HG03378 (cell line): ENCODE measurements around the gene AGBL1.

ENCODE experiments used
- ATAC-seq: cut with Tn5 transposase; IDR thresholded peaks from one replicate; pipeline ENCODE4 v1.9.1; 2021; ENCODE audit warnings: mild to moderate bottlenecking, moderate library complexity; ENCODE audit not compliant: unreplicated experiment

The AGBL1 gene

DNA sequence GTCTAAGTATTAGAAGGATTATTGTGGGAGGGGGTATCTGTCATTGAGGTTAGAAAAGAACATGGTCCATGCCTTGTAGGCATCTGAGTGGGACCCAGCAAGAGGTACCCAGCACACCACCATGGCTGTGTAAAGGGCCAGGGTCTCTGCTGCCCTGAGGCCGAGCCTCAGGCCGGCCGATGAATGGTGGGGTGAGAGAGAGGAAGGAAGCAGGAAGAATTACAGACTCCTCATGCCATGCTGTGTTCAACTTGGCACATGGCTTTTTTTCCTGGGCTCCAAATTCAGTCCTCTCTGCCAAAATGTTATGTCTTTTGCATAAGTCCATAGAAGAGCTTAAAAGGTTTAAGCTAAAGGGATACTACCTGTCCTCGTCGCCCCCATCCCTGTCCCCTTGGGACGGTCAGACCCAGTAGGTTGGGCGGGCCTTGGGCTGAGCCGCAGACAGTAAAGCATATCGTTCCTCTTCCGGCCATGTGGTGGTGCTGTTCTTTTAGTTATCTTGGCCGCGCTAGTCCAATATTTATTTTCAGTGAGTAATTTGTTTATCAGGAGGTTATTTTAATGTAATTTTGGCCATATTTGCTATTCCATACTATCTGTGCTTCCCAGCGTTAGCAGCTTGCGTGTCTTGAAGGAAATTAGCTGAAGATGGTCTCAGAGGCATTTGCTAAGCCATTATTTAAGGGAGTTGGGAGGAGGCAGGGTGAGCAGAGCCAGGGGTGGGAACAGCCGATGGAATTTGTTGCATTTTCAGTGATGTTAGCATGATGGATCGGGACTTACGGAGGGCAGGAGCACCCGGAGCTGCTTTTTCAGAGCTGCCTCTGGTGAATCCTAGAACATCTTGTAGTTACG is 152.4 kb downstream of the AGBL1 start:
- peak; percentile 54 for ATAC-seq

DNA sequence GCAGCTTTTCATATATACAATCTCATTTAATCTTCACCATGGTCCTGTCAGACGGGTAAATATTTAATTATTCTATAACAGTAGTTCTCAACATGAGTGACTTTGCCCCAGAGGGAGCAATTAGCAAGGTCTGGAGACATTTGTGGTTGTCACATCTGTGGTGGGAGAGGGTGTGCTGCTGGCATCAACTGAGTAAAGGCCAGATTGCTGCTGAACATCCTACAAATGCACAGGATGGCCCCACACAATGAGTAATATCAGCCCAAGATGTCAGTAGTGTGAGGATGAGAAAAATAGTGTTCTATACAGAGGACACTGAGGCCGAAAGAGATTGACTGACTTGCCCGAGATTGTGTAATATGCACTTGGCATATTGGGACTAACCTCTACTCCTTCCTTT is 156.0 kb downstream of the AGBL1 start:
- no peak for ATAC-seq

DNA sequence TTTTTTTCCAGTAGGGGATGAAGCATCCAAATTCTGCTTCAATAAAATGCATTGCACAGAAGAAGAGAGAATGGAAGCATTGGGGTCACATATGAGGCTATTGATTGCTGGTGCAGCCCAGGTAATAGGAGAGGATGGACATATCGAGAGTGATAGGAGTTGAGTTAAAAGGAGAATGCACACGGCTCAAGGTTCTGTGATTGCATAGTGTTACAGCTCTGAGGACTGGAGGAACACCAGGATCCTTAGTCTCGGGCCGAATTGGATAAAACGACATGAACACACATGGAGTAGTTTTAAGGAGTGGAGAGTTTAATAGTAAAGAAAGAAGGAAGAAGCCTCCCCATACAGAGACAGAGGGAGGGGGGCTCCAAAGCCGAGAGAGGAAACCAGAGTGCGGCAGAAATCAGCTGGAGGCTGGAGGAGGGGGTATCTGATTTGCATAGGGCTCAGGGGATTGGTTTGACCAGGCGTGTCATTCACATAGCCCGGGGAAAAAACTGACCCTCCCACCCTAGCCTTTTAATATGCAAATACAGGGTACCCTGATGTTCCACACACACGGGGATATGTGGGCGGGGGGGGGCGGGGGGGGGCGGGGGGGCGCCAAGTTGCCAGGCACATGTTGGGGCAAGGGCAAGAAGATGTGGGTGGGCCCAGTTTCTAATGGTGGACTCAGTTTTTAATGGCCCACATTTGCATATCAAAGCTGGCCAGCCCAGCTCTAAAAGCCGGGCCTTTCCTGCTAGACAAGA is 156.9 kb downstream of the AGBL1 start:
- ATAC-seq: no peak

DNA sequence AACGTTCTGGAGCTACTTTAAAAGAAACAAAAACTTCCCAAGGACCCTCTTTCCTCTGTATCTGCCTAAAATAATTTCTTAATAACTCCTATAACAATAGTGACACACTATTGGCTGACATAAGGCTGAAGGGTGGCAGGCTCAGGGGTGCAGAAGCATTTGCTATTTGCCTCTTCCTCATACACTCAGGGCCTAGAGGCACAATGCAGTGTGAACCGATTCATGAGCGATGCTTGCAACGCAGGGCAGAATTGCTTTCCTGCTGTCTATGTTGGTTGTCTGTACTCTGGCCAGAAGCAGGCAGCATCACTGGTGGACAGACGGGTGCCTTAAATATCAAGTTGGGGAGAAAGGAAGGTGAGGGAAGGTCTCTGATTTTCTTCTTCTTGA is 157.4 kb downstream of the AGBL1 start:
- ATAC-seq: no peak

DNA sequence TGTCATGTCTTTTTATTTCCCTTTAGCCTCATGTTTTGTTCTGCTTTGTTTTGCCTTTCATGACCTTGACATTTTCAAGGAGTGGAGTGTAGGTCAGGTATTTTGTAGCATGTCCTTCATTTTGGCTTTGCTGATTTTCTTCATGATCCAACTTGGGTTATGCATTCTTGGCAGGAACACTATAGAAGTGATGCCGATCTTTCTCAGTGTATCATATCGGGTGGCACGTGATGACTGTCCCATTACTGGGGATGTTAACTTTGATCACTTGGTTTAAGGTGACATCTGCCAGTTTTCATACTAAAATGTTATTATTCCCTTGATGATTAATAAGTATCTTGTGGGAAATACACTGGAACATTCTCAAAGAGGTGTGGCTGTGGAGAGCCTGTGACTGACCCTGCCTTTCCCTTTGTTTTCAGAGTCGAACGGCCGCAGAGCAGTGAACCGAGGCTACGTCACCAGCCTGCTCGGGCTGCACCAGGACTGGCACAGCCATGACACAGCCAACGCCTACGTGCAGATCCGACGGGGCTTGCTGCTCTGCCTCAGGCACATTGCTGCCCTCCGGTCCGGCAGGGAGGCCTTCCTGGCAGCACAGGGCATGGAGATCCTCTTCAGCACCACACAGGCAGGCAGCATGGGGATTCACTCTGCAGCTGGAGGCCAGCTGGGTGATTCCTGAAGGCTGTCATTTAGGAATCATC is 167.7 kb downstream of the AGBL1 start:
- no peak for ATAC-seq

DNA sequence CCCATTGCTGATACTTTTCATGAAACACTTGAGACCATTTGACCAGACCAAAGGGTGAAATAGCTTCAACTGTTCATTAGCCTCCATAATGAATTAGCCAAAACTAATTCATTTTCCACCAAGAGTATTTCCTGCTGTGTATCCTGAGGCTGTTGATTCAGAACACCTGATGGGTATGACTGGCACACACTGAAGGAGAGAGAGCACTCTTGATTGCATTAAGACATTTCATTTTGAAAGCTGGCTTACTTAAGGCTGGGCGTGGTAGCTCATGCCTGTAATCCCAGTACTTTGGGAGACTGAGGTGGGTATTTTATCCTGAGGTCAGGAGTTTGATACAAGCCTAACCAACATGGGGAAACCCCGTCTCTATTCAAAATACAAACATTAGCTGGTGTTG is 175.6 kb downstream of the AGBL1 start:
- no peak for ATAC-seq

DNA sequence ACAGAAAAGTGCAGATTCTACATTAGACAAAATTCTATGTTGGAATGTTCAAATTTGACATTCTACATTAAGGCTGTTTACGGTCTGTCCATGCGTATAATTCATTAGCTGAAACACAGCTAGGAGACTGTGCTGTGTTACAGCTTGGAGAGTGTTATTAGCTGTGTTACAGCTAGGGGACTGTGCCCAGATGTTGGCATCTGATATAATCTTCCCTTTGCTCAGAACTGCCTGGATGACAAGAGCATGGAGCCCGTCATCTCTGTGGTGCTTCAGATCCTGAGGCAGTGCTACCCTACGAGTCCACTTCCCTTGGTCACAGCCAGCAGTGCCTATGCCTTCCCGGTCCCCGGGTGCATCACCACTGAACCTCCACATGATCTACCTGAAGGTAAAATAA is 177.0 kb downstream of the AGBL1 start:
- ATAC-seq: no peak

DNA sequence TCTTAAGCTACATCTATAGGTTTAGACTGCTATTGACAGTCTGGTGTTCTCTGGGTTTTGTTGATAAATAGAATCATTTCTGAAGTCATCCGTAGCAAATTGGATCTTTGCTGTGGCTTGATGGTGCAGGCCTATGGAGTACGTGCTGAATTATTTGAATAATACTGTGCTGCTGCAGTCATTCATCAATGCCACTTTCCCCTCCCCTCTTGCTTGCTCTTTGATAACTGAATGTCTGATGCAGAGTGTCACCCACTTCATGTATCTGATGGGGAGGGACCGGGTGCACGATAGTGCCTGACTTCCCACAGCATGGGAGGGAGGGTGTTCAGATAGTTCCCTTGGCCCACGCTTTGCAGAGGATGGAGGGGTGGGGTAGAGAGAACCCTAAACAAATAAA is 179.9 kb downstream of the AGBL1 start:
- no peak for ATAC-seq

DNA sequence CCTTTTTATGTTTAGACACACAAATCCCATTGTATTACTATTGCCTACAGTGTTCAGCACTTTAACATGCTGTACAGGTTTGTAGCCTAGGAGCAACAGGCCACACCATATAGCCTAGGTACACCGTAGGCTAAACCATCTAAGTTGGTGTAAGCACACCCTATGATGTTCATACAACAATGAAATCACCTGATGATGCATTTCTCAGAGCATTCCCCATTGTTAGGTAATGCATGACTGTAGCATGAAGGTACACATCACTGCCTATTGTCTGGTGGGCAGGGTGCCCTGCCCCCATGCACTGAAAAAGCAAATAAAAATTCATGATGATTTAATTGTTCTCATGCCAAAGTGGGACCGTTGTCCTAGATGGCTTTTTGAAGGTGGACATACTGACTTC is 183.6 kb downstream of the AGBL1 start:
- ATAC-seq: no peak

DNA sequence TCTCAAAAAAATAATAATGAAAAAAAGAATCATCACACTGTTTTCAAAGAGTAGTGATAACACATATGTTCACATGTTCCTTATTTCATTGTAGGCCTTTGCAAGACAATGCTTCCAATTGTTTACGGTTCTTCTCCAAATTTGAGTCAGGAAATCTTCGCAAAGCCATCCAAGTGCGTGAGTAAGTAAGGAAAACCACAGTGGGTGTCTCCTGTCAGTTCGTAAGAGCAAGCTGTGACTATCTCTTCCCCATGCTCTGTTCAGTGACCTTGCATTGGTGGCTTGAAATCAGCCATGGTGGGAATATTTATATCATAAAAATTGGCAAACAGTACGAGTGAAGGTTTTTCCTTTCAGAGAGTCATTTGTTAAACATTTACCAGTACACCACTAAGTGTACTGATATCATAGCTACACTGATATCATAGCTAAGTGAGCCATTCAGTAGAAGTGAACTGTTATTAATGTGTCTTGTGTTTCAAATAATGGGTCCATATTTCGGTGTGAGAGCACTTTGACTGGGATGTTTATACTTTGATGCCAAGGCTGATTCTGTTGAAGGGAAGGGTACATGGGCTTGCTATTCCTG is 187.3 kb downstream of the AGBL1 start:
- ATAC-seq: no peak

DNA sequence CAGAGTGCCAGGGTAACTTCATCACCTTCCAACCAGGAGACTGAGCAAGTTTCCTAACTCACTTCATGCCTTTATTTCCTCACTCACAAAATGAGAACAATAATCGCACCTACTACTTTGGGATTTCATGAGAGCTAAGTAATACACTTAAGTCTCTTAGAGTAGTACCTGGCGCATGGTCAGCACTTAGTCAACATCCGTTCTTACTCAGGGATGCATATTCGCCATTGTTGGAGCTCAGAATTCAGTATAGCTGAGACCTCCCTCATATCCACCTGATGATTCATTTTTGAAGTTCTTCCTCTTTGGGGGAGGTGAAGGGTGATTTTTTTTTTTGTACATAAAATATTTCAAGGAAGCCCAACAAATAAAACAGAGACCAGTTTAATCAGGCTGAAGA is 188.2 kb downstream of the AGBL1 start:
- no peak for ATAC-seq

DNA sequence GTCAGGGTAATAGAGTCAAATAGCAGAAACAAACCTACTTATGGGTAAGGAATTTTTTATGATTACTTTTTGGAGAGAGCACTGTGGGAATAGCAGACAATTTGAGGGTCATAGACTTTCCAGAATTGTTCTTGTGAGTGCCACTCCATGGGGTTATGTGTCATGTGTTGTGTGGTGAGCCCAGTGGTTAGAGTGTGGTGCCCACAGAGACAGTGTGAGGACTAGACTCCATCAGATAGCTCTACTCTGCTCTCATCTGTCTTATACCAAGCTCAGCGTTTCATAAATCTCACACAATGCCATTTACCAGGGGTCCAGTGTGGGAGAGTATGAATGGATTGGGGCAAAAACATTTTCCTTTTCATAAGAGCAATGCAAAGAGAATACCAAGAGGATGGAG is 188.9 kb downstream of the AGBL1 start:
- ATAC-seq: no peak

DNA sequence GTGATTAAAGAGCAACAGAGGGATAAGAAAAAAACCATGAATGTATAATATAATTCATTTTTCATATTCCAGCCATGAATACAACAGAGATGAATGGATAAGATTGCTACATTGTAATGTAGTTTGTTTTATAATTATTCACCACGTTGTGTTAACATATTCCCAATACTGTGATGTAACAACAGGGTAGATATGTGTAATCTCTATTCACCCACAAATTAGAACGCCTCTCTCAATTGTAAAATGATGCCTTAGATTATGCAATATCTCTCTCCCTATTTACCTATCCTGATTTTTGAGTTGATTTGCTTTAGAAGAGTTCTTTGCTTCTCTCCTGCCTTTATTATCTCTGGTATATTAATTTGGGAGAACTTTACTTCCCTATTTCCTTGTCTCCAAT is 193.6 kb downstream of the AGBL1 start:
- ATAC-seq: no peak

DNA sequence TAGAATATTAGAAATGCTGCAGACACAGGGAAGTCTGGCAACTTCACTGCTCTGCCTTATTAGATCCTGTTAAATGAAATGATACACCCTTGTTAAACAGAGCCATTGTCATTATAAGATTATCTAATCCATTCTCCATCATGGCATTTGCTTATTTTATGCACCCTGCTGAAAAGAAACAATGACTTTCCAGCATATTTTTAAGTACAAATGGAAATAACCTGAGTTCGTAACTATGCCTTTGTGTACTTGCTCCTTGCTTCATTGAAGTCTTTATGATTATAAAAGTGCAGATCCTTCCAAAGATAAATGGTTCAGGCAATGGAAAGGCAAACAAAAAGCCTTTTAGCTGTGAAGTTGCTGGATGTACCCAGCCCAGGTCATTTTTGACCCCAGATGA is 195.7 kb downstream of the AGBL1 start:
- no peak for ATAC-seq

DNA sequence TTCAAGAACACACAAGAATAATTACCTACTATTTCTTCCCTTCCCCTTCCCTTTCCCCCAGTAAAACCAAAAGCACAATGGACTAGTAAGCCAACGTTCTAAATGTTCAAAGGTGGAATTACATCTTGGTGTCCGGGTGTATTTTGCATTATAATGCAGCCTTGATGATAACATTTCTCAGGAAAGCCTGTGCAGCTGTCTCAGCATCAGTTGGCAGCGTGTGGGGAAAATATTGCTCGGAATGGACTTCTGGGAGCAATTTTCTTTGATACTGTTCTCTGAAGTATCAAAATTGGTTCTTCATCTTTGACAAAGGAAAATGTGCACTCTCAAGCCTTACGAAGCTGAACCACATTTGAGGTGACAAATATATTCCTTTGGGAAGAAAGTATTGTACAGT is 198.9 kb downstream of the AGBL1 start:
- no peak for ATAC-seq

DNA sequence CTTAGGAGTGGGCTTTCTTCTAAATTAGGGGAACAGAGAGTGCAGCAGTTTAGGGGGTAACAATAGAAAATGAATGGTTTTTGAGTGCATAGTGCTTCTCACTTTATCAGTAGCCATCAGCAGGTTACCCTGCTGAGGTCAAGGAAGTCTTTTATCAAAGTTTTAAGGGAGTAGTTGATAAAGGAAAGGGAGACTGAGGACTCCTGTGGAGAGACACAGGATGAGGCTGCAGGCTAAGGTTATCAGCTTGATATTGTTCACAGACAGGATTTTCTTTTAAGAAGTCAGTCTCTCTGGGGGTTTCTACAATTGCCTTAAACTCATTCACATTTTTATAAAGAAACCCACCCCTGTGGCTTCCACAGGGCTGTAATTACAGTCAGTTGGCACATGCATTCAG is 205.0 kb downstream of the AGBL1 start:
- no peak for ATAC-seq

DNA sequence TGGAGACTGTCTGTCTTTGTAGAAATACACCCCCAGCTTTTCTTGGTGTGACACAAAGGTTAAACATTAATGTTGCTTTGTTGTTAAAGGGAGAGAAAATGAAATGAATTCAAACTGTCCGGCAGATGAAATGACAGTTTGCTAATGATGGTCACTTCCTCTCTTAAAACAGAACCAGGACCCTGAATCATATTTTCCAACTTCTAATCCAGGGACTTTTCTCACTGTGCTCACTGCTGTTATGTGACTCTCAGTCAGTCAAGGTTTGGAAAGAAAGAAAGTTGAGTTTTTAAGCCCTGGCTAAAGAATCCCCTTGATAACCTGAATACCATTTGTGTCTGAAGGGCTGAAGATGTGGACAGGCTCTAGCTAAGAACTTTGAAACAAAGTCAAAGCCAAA is 215.8 kb downstream of the AGBL1 start:
- ATAC-seq: no peak

DNA sequence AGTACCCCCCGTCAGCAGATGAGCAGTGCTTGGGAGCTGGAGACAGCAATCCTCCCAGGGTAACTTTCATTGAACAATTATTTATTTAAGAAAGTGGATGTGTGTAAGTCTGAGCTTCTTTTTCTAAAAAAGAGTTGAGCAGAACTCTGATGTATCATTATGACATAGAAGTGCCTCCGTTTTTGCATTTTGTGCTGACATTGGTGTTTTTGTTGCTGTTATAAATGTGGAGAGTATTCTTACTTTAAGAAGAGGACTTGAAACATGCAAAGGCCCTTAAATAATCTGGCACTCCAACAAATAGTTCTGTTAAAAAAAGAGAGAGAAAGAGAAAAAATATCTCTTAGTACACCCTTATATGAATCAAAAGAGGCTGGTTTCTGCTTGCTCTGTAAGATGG is 217.1 kb downstream of the AGBL1 start:
- no peak for ATAC-seq

DNA sequence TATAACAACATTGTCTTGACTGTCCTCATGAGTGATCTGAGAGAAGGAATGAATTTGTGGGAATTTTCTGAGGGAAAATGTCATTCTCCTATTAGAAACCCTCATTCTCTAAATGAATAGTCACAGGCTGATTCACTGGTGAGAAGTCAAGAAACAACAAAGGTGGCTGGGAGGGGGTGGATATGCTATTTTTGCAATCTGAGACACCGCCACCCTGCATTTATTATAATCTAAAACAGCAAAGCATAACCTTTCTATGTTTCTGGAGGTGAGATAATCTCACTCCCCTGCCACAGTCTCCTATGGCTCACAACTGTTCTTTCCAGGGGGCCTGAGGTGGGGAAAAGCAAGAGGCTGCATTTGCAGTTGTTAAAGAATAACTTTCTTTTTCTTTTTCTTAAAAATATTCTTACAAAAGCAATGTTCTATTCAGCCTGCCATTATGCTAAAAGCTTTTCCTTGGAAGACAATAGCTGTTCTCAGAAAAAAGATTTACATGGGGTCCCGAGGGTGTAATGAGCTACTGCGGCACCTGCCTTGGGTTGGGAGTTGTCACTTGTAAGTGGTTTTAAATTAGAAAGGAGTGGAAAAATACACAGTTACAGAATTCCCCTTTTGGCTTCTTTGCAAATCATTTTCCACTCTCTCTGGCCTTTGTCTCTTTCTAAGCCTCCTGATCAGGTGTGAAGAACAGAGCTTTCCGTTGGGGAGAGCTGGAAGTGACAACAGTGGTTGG is 220.9 kb downstream of the AGBL1 start:
- no peak for ATAC-seq

DNA sequence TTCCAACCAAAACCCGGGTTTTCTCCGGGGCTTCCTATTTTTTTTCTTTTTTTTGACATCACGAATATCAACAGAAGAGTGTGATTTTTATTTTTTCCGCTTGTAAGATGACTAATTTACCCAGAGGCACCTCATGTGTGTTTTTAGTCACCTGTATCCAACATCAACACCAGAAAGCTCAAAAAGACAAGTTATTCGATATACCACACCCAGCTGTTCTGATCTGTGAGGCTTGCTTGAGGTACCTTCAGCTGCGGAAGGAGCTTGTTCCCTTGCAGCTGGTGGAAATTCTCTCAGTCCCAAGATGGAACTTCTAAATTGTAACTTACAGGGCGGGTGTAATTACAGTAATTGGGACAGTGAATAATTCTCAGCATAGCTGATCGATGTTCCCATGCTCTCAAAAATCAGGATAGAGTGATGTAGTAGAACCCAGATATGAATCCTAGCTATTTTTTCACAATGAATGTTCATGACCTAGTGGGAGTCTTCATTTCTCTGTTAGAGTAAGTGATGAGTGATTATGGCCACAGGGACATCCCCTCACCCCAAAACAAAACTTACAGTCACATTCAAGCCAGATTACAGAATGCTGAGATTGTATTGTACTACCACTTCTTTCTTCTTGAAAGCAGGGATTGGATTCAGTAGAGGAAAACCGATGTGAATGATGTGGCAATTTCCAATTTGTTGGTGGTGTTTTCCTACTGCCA is 232.1 kb downstream of the AGBL1 start:
- no peak for ATAC-seq
